H1 (cell line): Measurements from ENCODE around the gene SLC5A10. TPM values are rescaled to one million over a fixed set of nuclear protein-coding genes. Genes with fewer than 3 reads are reported as not detected.
"Not testable (repeated sequence)": the region's sequence is repeated elsewhere in the genome, so short reads cannot be mapped to it uniquely, and the experiment has no call there.

Source experiments
- CTCF ChIA-PET: fragments of 300-600 bp; sonication (Branson Sonifier 250); formaldehyde crosslinking; loops from one replicate; lab custom pipeline; 2021; ENCODE audit not compliant: partially characterized antibody; lab: Charles Lee
- POLR2A ChIA-PET: fragments of 300-600 bp; sonication (Branson Sonifier 250); formaldehyde crosslinking; loops from one replicate; lab custom pipeline; 2021; ENCODE audit warnings: inconsistent platforms; ENCODE audit not compliant: partially characterized antibody; lab: Charles Lee
- DNase-seq, 2 experiments: peaks; one replicate each; pipeline versions ENCODE4 v3.0.0 to v3.0.0-alpha.2; 2010 to 2022; ENCODE audit warnings: low spot score in 2 of 2, low read depth in 1 of 2, mixed read lengths in 1 of 2
- FAIRE-seq: peaks from 2 replicates; lab custom pipeline; 2011; peaks lifted over from hg19 to GRCh38; lab: Jason Lieb, UNC
- H2AFZ ChIP-seq: 2 replicates; pipeline ENCODE4 v1.8.1; 2012; ENCODE audit warnings: low read length, inconsistent platforms
- H2AK5ac ChIP-seq: 2 replicates; pipeline ENCODE4 v1.6.1; 2013; ENCODE audit warnings: low read depth, low read length
- H2BK120ac ChIP-seq: replicated peaks from 2 replicates; pipeline ENCODE3; 2013; ENCODE audit warnings: low read depth, low read length, inconsistent platforms
- H2BK12ac ChIP-seq: 2 replicates; pipeline ENCODE4 v1.6.1; 2013; ENCODE audit warnings: low read depth, low read length
- H2BK15ac ChIP-seq: 2 replicates; pipeline ENCODE4 v1.6.1; 2013; ENCODE audit warnings: low read length
- H2BK20ac ChIP-seq: 2 replicates; pipeline ENCODE4 v1.6.1; 2013; ENCODE audit warnings: low read length
- H2BK5ac ChIP-seq: 2 replicates; pipeline ENCODE4 v1.6.1; 2013; ENCODE audit warnings: low read depth, low read length
- H3K14ac ChIP-seq: 2 replicates; pipeline ENCODE4 v1.6.1; 2013; ENCODE audit warnings: inconsistent platforms; ENCODE audit not compliant: insufficient read length
- H3K18ac ChIP-seq: 2 replicates; pipeline ENCODE4 v1.6.1; 2013; ENCODE audit warnings: low read length; ENCODE audit errors: extremely low read depth
- H3K23ac ChIP-seq: 2 replicates; pipeline ENCODE4 v1.6.1; 2013; ENCODE audit warnings: inconsistent platforms; ENCODE audit not compliant: insufficient read length
- H3K23me2 ChIP-seq: 2 replicates; pipeline ENCODE4 v1.6.1; 2013; ENCODE audit warnings: low read depth, low read length
- H3K27ac ChIP-seq: 2 replicates; pipeline ENCODE4 v1.6.1; 2011; ENCODE audit warnings: low read depth, low read length, inconsistent platforms
- H3K27me3 ChIP-seq, 4 experiments: replicated peaks in 1 of 4; 1 replicate in 1 of 4; 2 replicates in 3 of 4; pipeline versions ENCODE4 v1.6.1 to v1.8.1; 2011 to 2013; ENCODE audit warnings: low read length in 3 of 4, mild to moderate bottlenecking in 3 of 4, inconsistent platforms in 2 of 4, mixed read lengths in 2 of 4, moderate library complexity in 1 of 4; ENCODE audit not compliant: control insufficient read depth in 3 of 4, insufficient read depth in 3 of 4; ENCODE audit errors: extremely low read depth in 1 of 4
- H3K36me3 ChIP-seq, 4 experiments: 2 replicates each; pipeline versions ENCODE4 v1.6.1 to v1.8.1; 2011 to 2013; ENCODE audit warnings: mild to moderate bottlenecking in 4 of 4, low read length in 3 of 4, moderate library complexity in 2 of 4, control low read depth in 1 of 4, inconsistent platforms in 1 of 4; ENCODE audit not compliant: insufficient read depth in 4 of 4, control insufficient read depth in 2 of 4
- H3K4ac ChIP-seq: replicated peaks from 2 replicates; pipeline ENCODE3; 2013; ENCODE audit warnings: low read length, low read depth, mixed read lengths, inconsistent platforms; ENCODE audit not compliant: insufficient read length
- H3K4me1 ChIP-seq, 4 experiments: replicated peaks in 1 of 4; 1 replicate in 1 of 4; 2 replicates in 3 of 4; pipeline versions ENCODE4 v1.6.1 to v1.8.1; 2011 to 2013; ENCODE audit warnings: low read length in 3 of 4, inconsistent platforms in 2 of 4, mixed read lengths in 1 of 4; ENCODE audit not compliant: insufficient read depth in 4 of 4, control insufficient read depth in 3 of 4
- H3K4me2 ChIP-seq, 2 experiments: 2 replicates each; pipeline versions ENCODE4 v1.6.1 to v1.8.1; 2011 to 2013; ENCODE audit warnings: low read depth in 2 of 2, low read length in 2 of 2, control low read depth in 1 of 2, inconsistent platforms in 1 of 2, mild to moderate bottlenecking in 1 of 2; ENCODE audit not compliant: insufficient read depth in 1 of 2
- H3K4me3 ChIP-seq, 4 experiments: fragments of 200-600, 300-600 bp in 1 of 4; sonication (generic), shearing (Covaris generic), sonication (Bioruptor Twin) in 1 of 4; 2 replicates each; pipeline versions ENCODE4 v1.5.1 to v1.8.1; 2011 to 2016; ENCODE audit warnings: low read length in 4 of 4, low read depth in 3 of 4, control low read depth in 2 of 4, inconsistent platforms in 2 of 4, mild to moderate bottlenecking in 2 of 4, mixed read lengths in 1 of 4, moderate library complexity in 1 of 4; ENCODE audit not compliant: insufficient read depth in 2 of 4; ENCODE audit errors: extremely low read depth in 1 of 4
- H3K56ac ChIP-seq: replicated peaks from 2 replicates; pipeline ENCODE3; 2013; ENCODE audit warnings: low read depth, mild to moderate bottlenecking, mixed read lengths, low read length, inconsistent platforms; ENCODE audit not compliant: insufficient read length
- H3K79me1 ChIP-seq: 2 replicates; pipeline ENCODE4 v1.6.1; 2013; ENCODE audit warnings: low read depth, low read length, control low read depth
- H3K79me2 ChIP-seq, 2 experiments: 2 replicates each; pipeline versions ENCODE4 v1.6.1 to v1.8.1; 2012 to 2013; ENCODE audit warnings: low read length in 2 of 2, mild to moderate bottlenecking in 2 of 2, inconsistent platforms in 1 of 2; ENCODE audit not compliant: insufficient read depth in 2 of 2, control insufficient read depth in 1 of 2
- H3K9ac ChIP-seq, 4 experiments: replicated peaks in 1 of 4; 1 replicate in 1 of 4; 2 replicates in 3 of 4; pipeline versions ENCODE4 v1.6.1 to v1.8.1; 2011 to 2013; ENCODE audit warnings: low read depth in 3 of 4, low read length in 3 of 4, control low read depth in 2 of 4, mild to moderate bottlenecking in 2 of 4, moderate library complexity in 2 of 4, inconsistent platforms in 1 of 4; ENCODE audit errors: extremely low read depth in 1 of 4
- H3K9me3 ChIP-seq, 2 experiments: 2 replicates each; pipeline versions ENCODE4 v1.6.1 to v1.8.1; 2012 to 2013; ENCODE audit warnings: mild to moderate bottlenecking in 2 of 2, moderate library complexity in 2 of 2, control low read depth in 1 of 2, inconsistent platforms in 1 of 2, low read depth in 1 of 2, low read length in 1 of 2, mixed read lengths in 1 of 2; ENCODE audit not compliant: insufficient read depth in 2 of 2
- H4K20me1 ChIP-seq, 2 experiments: replicated peaks in 1 of 2; 2 replicates each; pipeline versions ENCODE3 to v1.8.1; 2011 to 2013; ENCODE audit warnings: inconsistent platforms in 2 of 2, low read length in 2 of 2, mild to moderate bottlenecking in 1 of 2; ENCODE audit not compliant: insufficient read depth in 2 of 2, control insufficient read depth in 1 of 2
- H4K5ac ChIP-seq: 2 replicates; pipeline ENCODE4 v1.6.1; 2013; ENCODE audit warnings: low read length, low read depth, mixed read lengths, inconsistent platforms; ENCODE audit not compliant: insufficient read length
- H4K8ac ChIP-seq: 2 replicates; pipeline ENCODE4 v1.8.0; 2013; ENCODE audit warnings: mild to moderate bottlenecking, moderate library complexity, low read length, inconsistent platforms; ENCODE audit not compliant: insufficient read depth; ENCODE audit errors: extremely low read depth
- H4K91ac ChIP-seq: replicated peaks from 2 replicates; pipeline ENCODE3; 2013; ENCODE audit warnings: low read length, mixed read lengths, inconsistent platforms; ENCODE audit not compliant: insufficient read length
- WGBS, 2 experiments: shearing (Covaris generic) in 1 of 2; methylation state at CpG; one replicate each; pipeline versions ENCODE4 v1.1.6 to v1.1.7; 2013 to 2015; ENCODE audit warnings: low lambda C conversion rate in 2 of 2, mixed read lengths in 2 of 2, inconsistent platforms in 1 of 2, low coverage in 1 of 2, missing lambda C conversion rate in 1 of 2; ENCODE audit not compliant: insufficient replicate concordance in 2 of 2, insufficient coverage in 1 of 2, insufficient read length in 1 of 2; ENCODE audit errors: extremely low coverage in 1 of 2, missing lambda C conversion rate in 1 of 2; 5-methylcytosine and 5-hydroxymethylcytosine counted together
- polyA plus RNA-seq, 7 experiments: library from polyadenylated mRNA; depleted of rRNA in 3 of 7; stranded (reverse) in 5 of 7; unstranded in 2 of 7; fragments of >200 nt in 5 of 7; fragments of 200-250 nt in 2 of 7; gene quantifications; 1 replicate in 5 of 7; 2 replicates in 1 of 7; 4 replicates in 1 of 7; pipeline versions ENCODE4 v1.2.1 to v1.2.3, GENCODE V29; 2011 to 2013; ENCODE audit warnings: missing spikeins in 2 of 7, mixed read lengths in 2 of 7
- total RNA-seq: library from RNA; stranded (reverse); fragmentation: NEBNext Ultra II Directional; extraction: Animal tissue kit (Norgen Biotek cat#: 25700); gene quantifications from 2 replicates; pipeline ENCODE4 v1.2.1, GENCODE V29; 2021

Gene SLC5A10
- total and polyA plus RNA-seq, 2 of the 8 experiments (the other 6 are each of a cell fraction or from before 2014, with no cell fraction given) = 0.05 to 0.11 TPM

GRCh38 chr17:19021011-19021621 lies 69.2 kb downstream of the SLC5A10 start:
- CTCF ChIA-PET = interaction anchor here (5.1 kb wide), 1 partner anchor 61 kb away, joined by 49 read pairs; no protein-coding TSS in a partner anchor
- H3K14ac ChIP-seq, DNase-seq, H2BK120ac ChIP-seq, H3K79me2 ChIP-seq, H2BK15ac ChIP-seq, H4K5ac ChIP-seq, H4K91ac ChIP-seq, H3K9ac ChIP-seq, H2BK20ac ChIP-seq, FAIRE-seq, H3K4me2 ChIP-seq, POLR2A ChIA-PET, H3K23ac ChIP-seq, H3K4me3 ChIP-seq, H3K56ac ChIP-seq, H2AK5ac ChIP-seq, H3K36me3 ChIP-seq, H2BK5ac ChIP-seq, H2AFZ ChIP-seq, H3K4me1 ChIP-seq, H3K9me3 ChIP-seq, H3K27me3 ChIP-seq, H3K27ac ChIP-seq, H3K18ac ChIP-seq, H4K20me1 ChIP-seq, H3K23me2 ChIP-seq, H3K4ac ChIP-seq, H2BK12ac ChIP-seq, H3K79me1 ChIP-seq: not testable (repeated sequence)
- WGBS, 2 experiments = 91% methylated on average over 7 of the region's 7 CpGs; no CpG with 5 or more reads in 1 of the 2 experiments
- H4K8ac ChIP-seq = peak overlapping the region; percentile 51; the same call in 1 of the 2 replicates
